Measurements from ENCODE around the gene SRCIN1.
"Not testable (repeated sequence)": the region's sequence is repeated elsewhere in the genome, so short reads cannot be mapped to it uniquely, and the experiment has no call there.

DNA sequence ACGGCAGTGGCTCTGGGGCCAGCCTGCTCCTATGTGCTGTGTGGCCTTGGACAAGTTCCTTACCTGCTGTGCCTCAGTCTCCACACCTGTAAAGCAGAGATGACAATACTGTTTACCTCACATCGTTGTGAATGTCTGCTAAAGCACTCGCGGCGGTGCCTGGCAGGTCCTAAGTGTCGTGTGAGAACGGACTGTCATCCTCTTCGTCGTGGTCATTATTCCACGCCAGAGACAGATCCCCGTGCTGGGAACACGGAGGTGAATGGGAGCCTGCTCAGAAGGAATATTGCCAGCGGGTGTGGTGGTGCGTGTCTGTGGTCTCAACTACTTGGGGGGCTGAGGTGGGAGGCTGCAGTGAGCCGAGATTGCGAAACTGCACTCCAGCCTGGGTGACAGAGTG is 111.6 kb downstream of the SRCIN1 start:
- TF ChIP-seq POLR2AphosphoS5 (IDR thresholded peaks at IDR 0.05); POLR2A (IDR thresholded peaks at IDR 0.05; ENCODE audit: low read depth); CTCF (IDR thresholded peaks at IDR 0.05): not testable (repeated sequence)

All from esophagus muscularis mucosa (tissue), 3 donors.